ENCODE results near the gene OSBP2.

Gene OSBP2

DNA sequence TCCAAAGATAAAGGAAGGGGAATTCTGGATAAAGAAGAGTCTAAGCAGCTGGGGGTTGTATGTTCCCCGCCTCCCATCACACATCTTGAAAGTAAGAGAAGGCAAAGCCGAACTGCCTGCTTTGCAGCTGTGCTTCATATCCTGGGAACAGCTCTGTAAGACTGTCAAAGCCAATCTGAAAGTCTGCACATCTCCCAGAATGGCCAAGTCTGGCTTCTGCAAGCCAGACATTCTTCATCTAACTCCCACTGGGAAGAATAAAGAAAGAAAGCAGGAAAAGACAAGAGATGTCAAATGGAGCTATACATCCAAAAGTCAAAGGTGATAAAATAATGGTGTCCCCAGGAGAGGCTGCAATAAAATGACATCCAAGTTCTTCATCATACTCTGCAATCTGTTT, 258.5 kb downstream of the OSBP2 start:
- H2AFZ ChIP-seq (ENCODE audit: low read length), result no peak overlapping the region
- no peaks in the 10 kb centered on the region for H3K79me2 ChIP-seq (ENCODE audit: insufficient read depth, low read length)
- H3K27ac ChIP-seq (ENCODE audit: low read depth, low read length, poor library complexity, severe bottlenecking), result no peak overlapping the region
- no peaks in the 10 kb centered on the region for H3K4me1 ChIP-seq (ENCODE audit: insufficient read depth, low read length, severe bottlenecking)
- no peak for TF ChIP-seq EZH2 (IDR thresholded peaks at IDR 0.05; ENCODE audit: borderline replicate concordance, low read length)
- TF ChIP-seq, protein P1, sequence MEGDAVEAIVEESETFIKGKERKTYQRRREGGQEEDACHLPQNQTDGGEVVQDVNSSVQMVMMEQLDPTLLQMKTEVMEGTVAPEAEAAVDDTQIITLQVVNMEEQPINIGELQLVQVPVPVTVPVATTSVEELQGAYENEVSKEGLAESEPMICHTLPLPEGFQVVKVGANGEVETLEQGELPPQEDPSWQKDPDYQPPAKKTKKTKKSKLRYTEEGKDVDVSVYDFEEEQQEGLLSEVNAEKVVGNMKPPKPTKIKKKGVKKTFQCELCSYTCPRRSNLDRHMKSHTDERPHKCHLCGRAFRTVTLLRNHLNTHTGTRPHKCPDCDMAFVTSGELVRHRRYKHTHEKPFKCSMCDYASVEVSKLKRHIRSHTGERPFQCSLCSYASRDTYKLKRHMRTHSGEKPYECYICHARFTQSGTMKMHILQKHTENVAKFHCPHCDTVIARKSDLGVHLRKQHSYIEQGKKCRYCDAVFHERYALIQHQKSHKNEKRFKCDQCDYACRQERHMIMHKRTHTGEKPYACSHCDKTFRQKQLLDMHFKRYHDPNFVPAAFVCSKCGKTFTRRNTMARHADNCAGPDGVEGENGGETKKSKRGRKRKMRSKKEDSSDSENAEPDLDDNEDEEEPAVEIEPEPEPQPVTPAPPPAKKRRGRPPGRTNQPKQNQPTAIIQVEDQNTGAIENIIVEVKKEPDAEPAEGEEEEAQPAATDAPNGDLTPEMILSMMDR (IDR thresholded peaks at IDR 0.05; ENCODE audit: low read length), result no peak
- no peaks in the 10 kb centered on the region for H4K20me1 ChIP-seq (ENCODE audit: insufficient read depth, low read length)
- no peak overlapping the region for H3K9ac ChIP-seq (ENCODE audit: low read length)
- H3K36me3 ChIP-seq (ENCODE audit: insufficient read depth, low read length), result peaks cover 69% of the 10 kb centered on the region
- no peaks in the 10 kb centered on the region for H3K27me3 ChIP-seq (ENCODE audit: insufficient read depth, low read length)
- H3K9me3 ChIP-seq (ENCODE audit: low read length), result no peaks in the 10 kb centered on the region
- H3K4me3 ChIP-seq (ENCODE audit: low read depth, low read length, poor library complexity, severe bottlenecking), result no peak overlapping the region
- H3K4me2 ChIP-seq (ENCODE audit: low read length), result no peak overlapping the region
- H3F3A ChIP-seq (ENCODE audit: insufficient read depth, low read length), result no peaks in the 10 kb centered on the region
- no peaks in the 10 kb centered on the region for H3K9me2 ChIP-seq (ENCODE audit: low read depth, low read length)

DNA sequence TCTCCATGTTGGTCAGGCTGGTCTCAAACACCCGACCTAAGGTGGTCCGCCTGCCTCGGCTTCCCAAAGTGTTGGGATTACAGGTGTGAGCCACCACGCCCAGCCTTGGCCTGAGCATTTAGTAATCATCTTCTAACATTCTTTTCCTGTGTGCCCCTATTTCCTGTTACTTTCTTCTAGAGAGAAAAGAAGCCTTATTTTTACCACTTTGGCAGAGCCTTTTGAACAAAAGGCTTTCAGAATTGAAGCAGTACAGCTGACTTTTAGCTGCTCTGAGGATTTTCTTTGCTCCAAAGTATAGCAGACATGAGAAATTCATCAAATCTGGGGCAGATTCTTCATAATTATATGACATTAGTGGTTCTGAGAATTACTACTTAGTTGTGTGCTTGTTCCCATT, 260.5 kb downstream of the OSBP2 start:
- Histone ChIP-seq H3K4me2 (ENCODE audit: low read length) (no peak overlapping the region), H3K9me2 (ENCODE audit: low read depth, low read length) (no peaks in the 10 kb centered on the region), H3K4me1 (ENCODE audit: insufficient read depth, low read length, severe bottlenecking) (no peaks in the 10 kb centered on the region), H3K36me3 (ENCODE audit: insufficient read depth, low read length) (peaks cover 55% of the 10 kb centered on the region; the same call in 1 of the 2 replicates), H3K27ac (ENCODE audit: low read depth, low read length, poor library complexity, severe bottlenecking) (no peak overlapping the region), H4K20me1 (ENCODE audit: insufficient read depth, low read length) (no peaks in the 10 kb centered on the region), H3K9ac (ENCODE audit: low read length) (no peak overlapping the region), H3K4me3 (ENCODE audit: low read depth, low read length, poor library complexity, severe bottlenecking) (no peak overlapping the region), H3K79me2 (ENCODE audit: insufficient read depth, low read length) (no peaks in the 10 kb centered on the region), H3K27me3 (ENCODE audit: insufficient read depth, low read length) (no peaks in the 10 kb centered on the region), H3F3A (ENCODE audit: insufficient read depth, low read length) (no peaks in the 10 kb centered on the region), H3K9me3 (ENCODE audit: low read length) (no peaks in the 10 kb centered on the region), H2AFZ (ENCODE audit: low read length) (no peak overlapping the region)
- TF ChIP-seq, protein P1 (IDR thresholded peaks at IDR 0.05; ENCODE audit: low read length), result no peak
- TF ChIP-seq EZH2 (IDR thresholded peaks at IDR 0.05; ENCODE audit: borderline replicate concordance, low read length), result no peak

Data from OCI-LY1 (cell line).